Coronary artery (tissue), 2 donors: Measurements from ENCODE around the gene C19orf44.

Experiments used
- DNase-seq: peaks from one replicate; pipeline ENCODE4 v3.0.0-alpha.2; 2017; ENCODE audit warnings: low spot score
- H3K27ac ChIP-seq, 2 donors: fragments of 200-600 bp; sonication (generic); one replicate each; pipeline ENCODE4 v1.5.1; 2016 to 2019
- H3K4me3 ChIP-seq: fragments of 200-600 bp; sonication (generic); 2 replicates; pipeline ENCODE4 v1.5.1; 2016; ENCODE audit warnings: mild to moderate bottlenecking, moderate library complexity
- CTCF ChIP-seq: fragments of 200-600 bp; sonication (generic); IDR thresholded peaks from one replicate; pipeline ENCODE4 v1.5.1; 2019; ENCODE audit warnings: antibody characterized with exemption

Gene C19orf44

GRCh38 chr19:16531380-16531669, 35.1 kb downstream of the C19orf44 start:
- TF ChIP-seq CTCF, result no peak
- no peak for DNase-seq
- no peak overlapping the region for H3K4me3 ChIP-seq
- no peak overlapping the region for H3K27ac ChIP-seq

GRCh38 chr19:16532440-16533234, 36.4 kb downstream of the C19orf44 start:
- no peak overlapping the region for H3K4me3 ChIP-seq
- TF ChIP-seq CTCF, result no peak
- no peak overlapping the region for H3K27ac ChIP-seq
- DNase-seq, result no peak

- no peak overlapping the region for H3K27ac ChIP-seq
- H3K4me3 ChIP-seq, result no peak overlapping the region
- TF ChIP-seq CTCF, result no peak
- no peak for DNase-seq
Measured at GRCh38 chr19:16535381-16535780, 39.2 kb downstream of the C19orf44 start.

DNA sequence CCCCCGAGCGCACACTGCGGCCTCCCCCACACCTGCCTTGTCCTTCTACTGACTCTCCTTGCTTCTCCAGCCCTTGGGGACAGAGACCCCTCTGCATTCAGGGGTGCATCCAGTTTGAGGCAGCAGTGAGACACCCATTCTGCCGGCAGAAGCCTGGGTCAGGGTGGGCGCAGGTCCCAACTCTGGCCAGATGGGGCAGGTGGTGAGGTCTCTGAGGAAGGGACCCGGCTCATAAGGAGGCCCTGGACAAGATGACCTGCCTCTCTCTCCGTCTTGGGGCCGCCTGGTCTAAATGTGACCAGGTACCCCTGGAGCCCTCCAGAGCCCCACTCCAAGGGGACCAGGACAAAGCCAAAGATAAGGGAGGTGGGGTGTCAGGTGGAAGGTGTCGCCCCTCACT, 39.9 kb downstream of the C19orf44 start:
- no peak overlapping the region for H3K27ac ChIP-seq
- DNase-seq, result no peak
- H3K4me3 ChIP-seq, result no peak overlapping the region
- no peak for TF ChIP-seq CTCF

- Histone ChIP-seq H3K4me3 (no peak overlapping the region), H3K27ac (no peak overlapping the region)
- no peak for DNase-seq
- no peak for TF ChIP-seq CTCF
Measured at GRCh38 chr19:16537111-16537510, 40.9 kb downstream of the C19orf44 start.

GRCh38 chr19:16540948-16541347, 44.8 kb downstream of the C19orf44 start:
- no peak for DNase-seq
- peak overlapping the region; percentile 90 for H3K4me3 ChIP-seq
- no peak for TF ChIP-seq CTCF
- no peak overlapping the region for H3K27ac ChIP-seq

DNA sequence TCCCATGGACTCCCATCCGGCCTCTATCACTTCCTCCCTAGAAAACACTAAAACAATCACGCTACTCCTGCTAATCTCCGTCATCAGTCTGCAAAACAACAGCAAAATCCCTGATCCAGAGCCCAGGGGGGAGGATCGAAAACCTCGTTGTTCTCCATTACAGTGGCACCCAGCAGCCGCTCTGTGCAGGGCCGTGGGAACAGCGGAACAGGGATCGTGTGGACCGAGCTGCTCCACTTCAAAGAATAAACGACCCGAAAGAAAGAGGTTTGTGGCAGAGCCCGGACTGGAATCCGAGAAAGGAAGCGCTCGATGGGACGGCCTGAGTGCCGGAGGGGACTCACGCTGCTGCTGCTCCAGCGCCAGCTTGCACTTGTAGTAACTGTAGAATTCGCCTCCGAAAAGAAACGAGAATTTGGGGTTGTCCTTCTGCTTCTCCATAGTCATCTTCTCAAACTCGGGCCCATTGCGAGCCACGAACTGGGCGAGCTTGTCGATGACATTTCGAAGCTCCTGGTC, 45.4 kb downstream of the C19orf44 start:
- Histone ChIP-seq H3K27ac (peak overlapping the region; percentile 80 to 89), H3K4me3 (peak overlapping the region; percentile 90)
- no peak for TF ChIP-seq CTCF
- no peak for DNase-seq
